ENCODE results near the gene COBLL1. TPM values are rescaled to one million over a fixed set of nuclear protein-coding genes. Genes with fewer than 3 reads are reported as not detected.

The COBLL1 gene
- total and polyA plus RNA-seq, 8 donors = 19.1 to 74.8 (median 22.1) TPM

DNA sequence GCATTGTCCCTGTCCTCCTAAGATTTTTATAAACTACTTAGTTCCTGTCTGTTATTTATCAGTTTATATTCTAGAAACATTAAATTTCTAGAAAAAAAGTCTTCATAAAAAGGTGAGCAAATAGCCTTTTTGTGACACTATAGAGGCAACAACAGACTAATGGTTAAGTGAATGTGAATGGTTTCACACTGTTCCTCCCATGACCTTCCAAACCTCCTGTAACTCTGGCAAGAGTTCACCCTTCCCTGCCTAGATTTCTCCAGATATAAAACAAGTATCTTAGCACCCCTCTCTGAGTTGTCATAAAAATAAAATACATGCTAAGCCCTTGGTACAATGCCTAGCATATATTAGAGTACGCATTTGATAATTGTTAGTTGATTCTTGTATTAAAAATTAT, 29.2 kb downstream of the COBLL1 start:
- DNase-seq (no peak), ATAC-seq (no peak)
- Histone ChIP-seq H3K36me3 (no peaks in the 10 kb centered on the region), H3K4me3 (no peak overlapping the region), H3K27me3 (no peaks in the 10 kb centered on the region), H3K4me1 (peaks cover 0 to 19% of the 10 kb centered on the region in 2 donors), H3K9me3 (no peaks in the 10 kb centered on the region), H3K27ac (peak overlapping the region in 1 of 2 donors; percentile 10)
- TF ChIP-seq, protein P1, sequence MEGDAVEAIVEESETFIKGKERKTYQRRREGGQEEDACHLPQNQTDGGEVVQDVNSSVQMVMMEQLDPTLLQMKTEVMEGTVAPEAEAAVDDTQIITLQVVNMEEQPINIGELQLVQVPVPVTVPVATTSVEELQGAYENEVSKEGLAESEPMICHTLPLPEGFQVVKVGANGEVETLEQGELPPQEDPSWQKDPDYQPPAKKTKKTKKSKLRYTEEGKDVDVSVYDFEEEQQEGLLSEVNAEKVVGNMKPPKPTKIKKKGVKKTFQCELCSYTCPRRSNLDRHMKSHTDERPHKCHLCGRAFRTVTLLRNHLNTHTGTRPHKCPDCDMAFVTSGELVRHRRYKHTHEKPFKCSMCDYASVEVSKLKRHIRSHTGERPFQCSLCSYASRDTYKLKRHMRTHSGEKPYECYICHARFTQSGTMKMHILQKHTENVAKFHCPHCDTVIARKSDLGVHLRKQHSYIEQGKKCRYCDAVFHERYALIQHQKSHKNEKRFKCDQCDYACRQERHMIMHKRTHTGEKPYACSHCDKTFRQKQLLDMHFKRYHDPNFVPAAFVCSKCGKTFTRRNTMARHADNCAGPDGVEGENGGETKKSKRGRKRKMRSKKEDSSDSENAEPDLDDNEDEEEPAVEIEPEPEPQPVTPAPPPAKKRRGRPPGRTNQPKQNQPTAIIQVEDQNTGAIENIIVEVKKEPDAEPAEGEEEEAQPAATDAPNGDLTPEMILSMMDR (IDR thresholded peaks at IDR 0.05) = no peak
- intact Hi-C loops (cut with DNase I) = no loop called here

DNA sequence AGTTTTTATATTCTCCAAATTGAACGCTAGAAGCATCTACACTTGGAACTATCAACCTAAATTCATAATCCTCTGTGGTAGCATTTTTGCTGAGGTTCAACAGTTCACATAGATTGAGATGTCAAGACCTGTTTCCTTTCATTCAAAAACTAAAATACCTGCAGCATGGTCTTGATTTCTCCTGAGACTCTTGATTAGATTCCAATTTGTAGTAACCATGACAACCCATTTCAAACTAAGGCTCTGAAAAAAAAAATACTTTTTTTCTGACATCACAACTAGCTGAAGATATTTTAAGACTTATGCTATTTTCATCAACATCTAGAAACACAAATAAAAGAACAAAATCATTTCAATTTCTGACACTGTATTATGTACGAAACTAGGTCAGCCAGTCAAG, 29.8 kb downstream of the COBLL1 start:
- Histone ChIP-seq H3K4me1 (peaks cover 0 to 19% of the 10 kb centered on the region in 2 donors), H3K27ac (peak overlapping the region in 1 of 2 donors; percentile 10), H3K4me3 (no peak overlapping the region), H3K9me3 (no peaks in the 10 kb centered on the region), H3K27me3 (no peaks in the 10 kb centered on the region), H3K36me3 (no peaks in the 10 kb centered on the region)
- DNase-seq = no peak
- TF ChIP-seq, protein P1 (IDR thresholded peaks at IDR 0.05) = no peak
- ATAC-seq = no peak
- intact Hi-C loops (cut with DNase I) = no loop called here

DNA sequence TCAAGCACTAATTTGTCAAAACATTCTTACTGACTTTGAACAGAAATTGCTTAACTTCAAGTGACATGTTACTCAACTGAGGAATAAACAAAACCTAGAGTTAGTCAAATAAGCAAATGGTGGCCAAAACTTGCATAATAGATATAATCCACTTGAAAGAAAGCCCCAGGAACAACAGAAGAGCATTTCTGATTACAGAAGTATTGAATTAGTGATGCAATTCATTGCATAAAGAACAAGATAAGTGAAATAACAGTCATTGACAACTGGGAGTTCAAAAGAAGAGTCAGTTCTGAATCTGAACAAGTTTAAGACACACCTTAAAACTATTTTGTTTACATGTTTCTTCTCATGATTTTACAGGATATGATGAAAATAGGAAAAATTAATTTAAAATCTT, 30.8 kb downstream of the COBLL1 start:
- Histone ChIP-seq H3K9me3 (no peaks in the 10 kb centered on the region), H3K4me1 (peaks cover 0 to 19% of the 10 kb centered on the region in 2 donors), H3K27me3 (no peaks in the 10 kb centered on the region), H3K4me3 (no peak overlapping the region), H3K27ac (no peak overlapping the region), H3K36me3 (no peaks in the 10 kb centered on the region)
- no peak for DNase-seq
- intact Hi-C loops (cut with DNase I) = no loop called here
- ATAC-seq = peak; percentile 57
- TF ChIP-seq, protein P1 (IDR thresholded peaks at IDR 0.05) = no peak

DNA sequence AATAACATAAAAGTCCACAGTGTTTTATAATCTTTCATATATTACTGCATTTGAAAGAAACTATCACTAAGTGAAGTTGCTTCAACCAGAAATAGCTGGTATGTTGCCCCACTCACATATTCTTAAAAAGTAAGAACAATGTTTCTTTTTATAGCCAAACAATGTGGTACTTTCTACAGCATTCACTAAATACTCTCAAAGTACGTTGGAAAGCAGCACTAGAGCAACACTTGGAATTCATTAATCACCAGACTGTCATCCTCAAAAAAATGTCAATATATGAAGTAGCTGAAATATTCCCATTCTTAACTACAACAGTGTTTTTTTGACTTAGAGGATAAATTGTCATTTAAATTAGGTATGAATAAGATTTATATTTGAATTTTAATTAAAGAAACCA, 32.8 kb downstream of the COBLL1 start:
- ATAC-seq = peak; percentile 66
- H3K9me3 ChIP-seq = no peaks in the 10 kb centered on the region
- H3K27me3 ChIP-seq = no peaks in the 10 kb centered on the region
- peaks cover 0 to 21% of the 10 kb centered on the region in 2 donors for H3K4me1 ChIP-seq
- no peak for DNase-seq
- no peaks in the 10 kb centered on the region for H3K36me3 ChIP-seq
- H3K4me3 ChIP-seq = no peak overlapping the region
- intact Hi-C loops (cut with DNase I) = no loop called here
- H3K27ac ChIP-seq = no peak overlapping the region
- TF ChIP-seq, protein P1 (IDR thresholded peaks at IDR 0.05) = no peak

DNA sequence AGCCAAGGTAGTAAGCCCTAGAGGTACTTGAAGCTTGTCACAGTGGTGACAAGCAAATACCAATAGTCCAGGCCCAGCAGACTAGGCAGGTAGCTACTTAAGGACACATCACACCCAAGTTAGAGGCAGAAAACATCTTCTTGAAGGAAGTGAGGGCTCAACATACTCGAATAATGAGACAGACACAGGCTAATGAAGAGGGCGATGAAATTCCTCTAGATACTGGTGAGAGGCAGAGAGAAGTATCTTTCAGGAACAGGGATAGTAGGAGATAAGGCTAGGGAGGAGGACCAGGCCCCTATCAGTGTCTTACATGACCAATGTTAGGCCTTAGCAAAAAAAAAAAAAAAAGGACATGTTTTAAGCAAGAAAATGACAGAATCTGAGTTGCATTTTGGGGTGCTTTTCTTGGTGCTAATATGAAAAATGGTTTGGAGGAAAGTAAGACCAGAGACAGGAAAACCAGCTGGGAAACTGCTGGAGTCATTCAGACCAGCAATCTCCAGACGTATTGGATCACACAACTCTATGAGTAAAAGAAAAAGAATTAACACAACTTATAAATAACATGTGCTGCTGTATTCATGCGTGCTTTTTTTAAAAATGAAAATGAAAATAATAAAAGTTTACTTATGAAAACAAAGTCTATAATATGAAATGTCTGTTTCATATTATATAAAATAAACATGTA, 37.7 kb downstream of the COBLL1 start:
- no peak for DNase-seq
- intact Hi-C loops (cut with DNase I) = no loop called here
- H3K27me3 ChIP-seq = no peaks in the 10 kb centered on the region
- H3K4me1 ChIP-seq = peaks cover 4 to 9% of the 10 kb centered on the region in 2 donors
- peak; percentile 40 for ATAC-seq
- no peaks in the 10 kb centered on the region for H3K9me3 ChIP-seq
- TF ChIP-seq, protein P1 (IDR thresholded peaks at IDR 0.05) = no peak
- H3K27ac ChIP-seq = no peak overlapping the region
- H3K36me3 ChIP-seq = no peaks in the 10 kb centered on the region
- no peak overlapping the region for H3K4me3 ChIP-seq
